GM18861 (cell line): Measurements from ENCODE around the gene ALPK1.
"Not testable (repeated sequence)": the region's sequence is repeated elsewhere in the genome, so short reads cannot be mapped to it uniquely, and the experiment has no call there.

Source experiments
- ATAC-seq: cut with Tn5 transposase; IDR thresholded peaks from one replicate; pipeline ENCODE4 v1.9.1; 2021; ENCODE audit not compliant: unreplicated experiment

Gene ALPK1

GRCh38 chr4:112284166-112284565 lies 13.0 kb upstream of the ALPK1 start:
- ATAC-seq: no peak

- ATAC-seq: no peak
These were observed 12.3 kb upstream of the ALPK1 start for GRCh38 chr4:112284662-112285411.

GRCh38 chr4:112287258-112287989 lies 9.7 kb upstream of the ALPK1 start:
- peak; percentile 26 for ATAC-seq

DNA sequence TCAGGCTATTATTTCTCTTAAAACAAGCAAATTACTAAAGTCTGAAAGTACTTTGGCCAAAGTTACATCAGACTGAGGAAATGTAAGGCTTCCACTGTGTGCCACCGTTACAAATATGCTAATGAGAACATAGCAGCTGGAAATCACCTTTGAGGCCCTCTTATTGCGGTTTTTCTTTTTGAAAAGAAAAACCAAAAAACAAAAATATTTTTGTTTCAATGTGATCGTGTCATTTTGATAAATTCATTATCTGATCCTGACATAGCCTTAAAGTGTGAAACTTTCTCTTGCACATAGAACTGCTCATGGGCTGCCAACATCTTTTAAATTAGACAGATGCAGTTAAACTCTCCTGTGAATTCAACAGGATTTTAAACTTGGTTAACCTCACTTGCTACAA lies 8.7 kb upstream of the ALPK1 start:
- peak; percentile 29 for ATAC-seq

GRCh38 chr4:112289407-112290253 lies 7.5 kb upstream of the ALPK1 start:
- no peak for ATAC-seq

DNA sequence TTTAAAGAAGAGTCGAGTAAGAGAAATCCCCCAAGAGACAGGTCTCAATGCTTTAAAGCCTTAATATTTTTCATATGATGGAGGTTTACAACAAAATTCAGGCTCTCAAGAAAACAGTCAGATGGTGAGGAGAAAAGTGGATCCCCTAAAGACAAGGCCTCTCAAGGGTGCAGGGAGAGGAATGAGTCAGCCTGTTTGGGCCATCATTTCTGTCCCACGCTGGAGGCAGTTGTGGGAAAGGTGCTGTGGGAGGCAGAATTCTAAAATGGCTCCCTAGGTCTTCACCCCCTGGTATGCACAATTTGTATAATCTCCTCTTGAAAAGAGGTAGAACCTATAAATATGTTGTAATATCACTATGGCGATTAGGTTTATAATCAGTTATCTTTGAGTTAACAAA lies 6.8 kb upstream of the ALPK1 start:
- no peak for ATAC-seq

GRCh38 chr4:112299721-112300120 lies 2.6 kb downstream of the ALPK1 start:
- ATAC-seq: no peak

DNA sequence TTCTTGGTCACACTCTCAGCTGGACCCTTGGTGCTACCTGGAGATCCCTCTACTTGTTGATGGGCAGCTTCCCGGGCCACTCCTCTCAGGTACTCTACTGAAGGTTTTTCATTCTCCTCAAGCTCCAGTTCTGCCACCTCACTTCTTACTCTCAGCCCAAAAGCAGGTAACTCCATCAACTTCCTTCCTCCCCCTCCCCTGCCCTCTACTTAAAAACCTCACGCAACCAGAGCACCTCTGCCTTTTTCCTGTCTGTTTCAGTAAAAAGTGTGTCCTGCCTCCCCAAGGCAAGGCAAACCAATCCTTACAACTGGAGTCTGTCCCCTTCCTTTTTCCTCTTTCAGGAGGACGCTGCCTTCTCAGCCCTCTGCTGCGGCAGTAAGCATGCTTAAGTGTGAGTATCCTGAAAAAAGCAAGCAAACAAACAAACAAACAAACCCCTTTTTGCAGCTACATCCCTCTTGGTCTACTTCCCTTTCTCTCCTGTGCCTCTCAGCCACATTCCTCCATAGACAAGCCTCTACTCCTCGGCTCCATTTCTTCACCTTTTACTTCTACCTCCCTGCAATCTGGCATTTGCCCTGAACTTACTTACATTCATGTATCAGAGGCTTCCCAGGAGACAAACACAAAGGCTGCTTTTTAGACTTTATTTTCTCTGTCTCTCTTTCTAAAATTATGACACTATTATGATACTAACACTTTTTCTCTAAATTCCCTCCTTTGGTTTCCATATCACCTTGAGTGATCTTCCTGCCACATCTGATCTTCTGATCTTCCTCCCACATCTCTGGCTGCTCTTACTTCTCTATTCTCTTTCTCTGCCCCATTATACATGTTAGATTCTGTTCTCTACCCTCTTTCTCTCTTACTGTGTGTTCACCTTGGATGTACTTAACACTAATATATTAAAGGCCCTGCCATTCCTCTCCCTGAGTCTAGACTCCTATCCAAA lies 5.4 kb downstream of the ALPK1 start:
- no peak for ATAC-seq

DNA sequence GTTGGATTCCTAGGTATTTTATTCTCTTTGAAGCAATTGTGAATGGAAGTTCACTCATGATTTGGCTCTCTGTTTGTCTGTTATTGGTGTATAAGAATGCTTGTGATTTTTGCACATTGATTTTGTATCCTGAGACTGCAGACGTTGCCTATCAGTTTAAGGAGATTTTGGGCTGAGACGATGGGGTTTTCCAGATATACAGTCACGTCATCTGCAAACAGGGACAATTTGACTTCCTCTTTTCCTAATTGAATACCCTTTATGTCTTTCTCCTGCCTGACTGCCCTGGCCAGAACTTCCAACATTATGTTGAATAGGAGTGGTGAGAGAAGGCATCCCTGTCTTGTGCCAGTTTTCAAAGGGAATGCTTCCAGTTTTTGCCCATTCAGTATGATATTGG lies 8.3 kb downstream of the ALPK1 start:
- not testable (repeated sequence) for ATAC-seq

GRCh38 chr4:112309263-112309791 lies 12.2 kb downstream of the ALPK1 start:
- not testable (repeated sequence) for ATAC-seq

- ATAC-seq: no peak
These were observed 14.3 kb downstream of the ALPK1 start for GRCh38 chr4:112311516-112311915.

DNA sequence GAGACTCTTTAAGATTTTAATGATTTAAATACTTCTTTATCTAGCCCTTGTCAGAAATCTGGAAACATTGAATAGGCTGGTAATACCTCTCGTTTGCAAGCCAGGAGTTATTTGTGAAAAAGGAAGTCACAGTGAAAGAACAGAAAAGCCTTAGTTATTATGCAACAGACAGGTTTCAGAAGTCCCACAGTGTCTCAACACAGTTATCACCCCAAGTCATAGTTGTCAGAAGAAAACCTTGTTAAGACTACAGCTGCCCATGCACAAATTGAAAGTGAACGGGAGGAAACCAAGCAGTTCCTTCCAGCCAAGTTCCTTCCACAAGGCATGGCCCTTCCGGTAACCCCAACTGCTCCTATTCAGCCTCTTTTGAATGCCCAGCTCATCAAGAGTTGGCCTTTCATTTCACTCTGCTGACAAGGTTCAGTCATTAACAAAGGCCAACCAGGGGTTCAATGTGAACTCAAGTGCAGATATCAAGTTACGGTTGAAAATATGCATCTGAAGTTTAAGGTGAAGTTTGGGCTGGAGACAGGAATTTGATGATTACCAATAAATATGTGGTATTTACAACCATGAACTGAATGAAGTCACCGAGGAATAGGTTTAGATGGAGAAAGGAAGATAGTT lies 15.6 kb downstream of the ALPK1 start:
- ATAC-seq: peak; percentile 95

DNA sequence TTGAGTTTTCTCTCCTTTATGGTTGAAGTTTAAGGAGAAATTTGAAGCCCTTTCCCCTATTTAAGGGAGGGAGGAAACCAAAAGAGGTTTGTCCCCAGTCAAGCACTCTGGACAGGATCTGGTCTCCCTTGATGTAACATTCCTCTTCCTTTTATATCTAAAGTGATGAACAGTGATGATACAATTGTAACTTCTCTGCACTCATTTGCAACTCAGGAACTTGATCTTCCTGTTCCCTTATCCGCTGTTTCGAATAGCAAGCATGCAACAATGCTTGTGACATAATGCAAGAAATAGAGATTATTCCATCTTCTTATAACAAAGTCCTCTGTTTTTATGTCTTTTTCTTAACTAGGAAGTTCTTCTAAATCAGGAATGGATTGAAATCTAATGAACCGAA lies 18.3 kb downstream of the ALPK1 start:
- ATAC-seq: no peak

DNA sequence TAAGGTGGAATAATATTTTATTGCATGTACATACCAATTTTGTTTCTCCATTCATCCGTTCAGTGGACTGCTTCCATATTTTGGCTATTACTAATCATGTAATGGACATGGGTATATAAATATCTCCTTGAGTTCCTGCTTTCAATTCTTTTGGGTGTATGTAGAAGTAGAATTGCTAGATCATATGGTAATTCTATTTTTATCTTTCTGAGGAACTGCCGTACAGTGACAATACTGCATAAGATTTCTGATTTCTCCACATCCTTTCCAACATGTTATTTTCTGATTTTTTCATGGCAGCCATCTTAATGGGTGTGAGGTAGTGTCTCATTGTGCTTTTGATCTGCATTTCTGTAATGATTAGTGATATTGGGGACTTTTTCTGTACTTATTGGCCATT lies 19.2 kb downstream of the ALPK1 start:
- no peak for ATAC-seq

- ATAC-seq: peak; percentile 95
These were observed 21.3 kb downstream of the ALPK1 start for GRCh38 chr4:112318239-112319142.

GRCh38 chr4:112321776-112322684 lies 24.9 kb downstream of the ALPK1 start:
- ATAC-seq: peak; percentile 33

GRCh38 chr4:112322866-112323265 lies 25.7 kb downstream of the ALPK1 start:
- ATAC-seq: no peak

GRCh38 chr4:112325530-112325929 lies 28.4 kb downstream of the ALPK1 start:
- no peak for ATAC-seq
